Umbilical cord (tissue), 2 donors: ENCODE results near the gene BPI. TPM values are rescaled to one million over a fixed set of nuclear protein-coding genes. Genes with fewer than 3 reads are reported as not detected.
"Not testable (repeated sequence)": the region's sequence is repeated elsewhere in the genome, so short reads cannot be mapped to it uniquely, and the experiment has no call there.

ENCODE experiments used
- DNase-seq: peaks from one replicate; pipeline ENCODE4 v3.0.0-alpha.2; 2015; ENCODE audit warnings: low spot score
- total RNA-seq: library from RNA; depleted of rRNA; stranded (reverse); fragments of >200 nt; gene quantifications from one replicate; pipeline ENCODE4 v1.2.3, GENCODE V29; 2014; ENCODE audit warnings: low replicate concordance; ENCODE audit not compliant: insufficient read depth

The BPI gene
- total RNA-seq, 1 donor from 2014 or later, result not detected

GRCh38 chr20:38277691-38278090 is 26.3 kb upstream of the BPI start:
- no peak for DNase-seq

- no peak for DNase-seq
Observed at GRCh38 chr20:38278131-38278530, 25.8 kb upstream of the BPI start.

DNA sequence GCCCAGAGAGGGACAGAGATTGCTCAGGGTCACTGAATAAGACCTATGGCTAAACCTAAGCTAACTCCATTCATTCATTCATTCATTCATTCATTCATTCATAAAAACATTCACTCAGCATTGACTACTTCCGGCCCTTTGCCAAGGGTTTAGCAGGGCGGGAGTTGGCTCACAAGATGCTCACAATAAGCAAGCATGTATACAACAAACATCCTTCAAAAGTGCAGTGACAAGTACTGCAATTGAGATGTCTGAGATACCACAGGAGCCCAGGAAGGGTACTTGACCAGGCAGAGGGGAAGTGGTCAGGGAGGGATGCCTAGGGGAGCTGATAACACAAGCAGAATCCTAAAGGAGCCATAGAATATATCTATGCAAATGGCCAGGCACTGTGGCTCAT is 25.2 kb upstream of the BPI start:
- no peak for DNase-seq

DNA sequence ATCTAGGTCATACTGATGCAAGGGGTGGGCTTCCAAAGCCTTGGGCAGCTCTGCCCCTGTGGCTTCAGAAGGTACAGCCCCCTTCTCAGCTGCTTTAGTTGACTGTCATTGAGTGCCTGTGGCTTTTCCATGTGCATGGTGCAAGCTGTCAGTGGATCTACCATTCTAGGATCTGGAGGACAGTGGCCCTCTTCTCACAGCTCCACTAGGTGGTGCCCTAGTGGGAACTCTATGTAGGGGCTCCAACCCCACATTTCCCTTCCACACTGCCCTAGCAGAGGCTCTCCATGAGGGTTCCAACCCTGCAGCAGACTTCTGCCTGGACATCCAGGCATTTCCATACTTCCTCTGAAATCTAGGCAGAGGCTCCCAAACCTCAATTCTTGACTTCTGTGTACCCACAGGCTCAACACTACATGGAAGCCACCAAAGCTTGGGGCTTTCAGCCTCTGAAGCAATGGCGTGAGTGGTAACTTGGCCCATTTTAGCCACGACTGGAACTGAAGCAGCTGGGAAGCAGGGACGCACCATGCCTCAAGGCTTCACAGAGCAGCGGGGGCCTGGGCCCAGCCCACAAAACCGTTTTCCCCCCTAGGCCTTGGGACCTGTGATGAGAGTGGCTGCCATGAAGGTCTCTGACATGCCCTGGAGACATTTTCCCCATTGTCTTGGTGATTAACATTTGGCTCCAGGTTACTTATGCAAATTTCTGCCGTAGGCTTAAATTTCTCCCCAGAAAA is 22.6 kb upstream of the BPI start:
- DNase-seq, result not testable (repeated sequence)

- DNase-seq, result no peak
Observed at GRCh38 chr20:38283236-38283635, 20.7 kb upstream of the BPI start.

DNA sequence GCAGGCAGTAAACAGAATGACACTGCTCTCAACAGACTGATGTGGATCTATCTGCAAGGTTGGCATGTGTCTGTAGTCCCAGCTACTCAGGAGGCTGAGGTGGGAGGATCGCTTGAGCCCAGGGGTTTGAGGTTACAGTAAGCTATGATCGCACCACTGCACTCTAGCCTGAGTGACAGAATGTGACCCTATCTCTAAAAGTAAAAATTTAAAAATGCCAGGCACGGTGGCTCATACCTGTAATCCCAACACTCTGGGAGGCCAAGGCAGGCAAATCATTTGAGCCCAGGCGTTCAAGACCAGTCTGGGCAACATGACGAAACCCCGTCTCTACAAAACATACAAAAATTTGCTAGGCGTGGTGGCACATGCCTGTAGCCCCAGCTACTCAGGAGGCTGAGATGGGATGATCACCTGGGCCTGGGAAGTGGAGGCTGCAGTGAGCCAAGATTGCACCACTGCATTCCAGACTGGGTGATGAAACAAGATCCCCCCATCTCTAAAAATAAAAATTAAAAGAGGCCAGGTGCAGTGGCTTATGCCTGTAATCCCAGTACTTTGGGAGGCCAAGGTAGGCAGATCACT is 19.8 kb upstream of the BPI start:
- DNase-seq, result not testable (repeated sequence)

DNA sequence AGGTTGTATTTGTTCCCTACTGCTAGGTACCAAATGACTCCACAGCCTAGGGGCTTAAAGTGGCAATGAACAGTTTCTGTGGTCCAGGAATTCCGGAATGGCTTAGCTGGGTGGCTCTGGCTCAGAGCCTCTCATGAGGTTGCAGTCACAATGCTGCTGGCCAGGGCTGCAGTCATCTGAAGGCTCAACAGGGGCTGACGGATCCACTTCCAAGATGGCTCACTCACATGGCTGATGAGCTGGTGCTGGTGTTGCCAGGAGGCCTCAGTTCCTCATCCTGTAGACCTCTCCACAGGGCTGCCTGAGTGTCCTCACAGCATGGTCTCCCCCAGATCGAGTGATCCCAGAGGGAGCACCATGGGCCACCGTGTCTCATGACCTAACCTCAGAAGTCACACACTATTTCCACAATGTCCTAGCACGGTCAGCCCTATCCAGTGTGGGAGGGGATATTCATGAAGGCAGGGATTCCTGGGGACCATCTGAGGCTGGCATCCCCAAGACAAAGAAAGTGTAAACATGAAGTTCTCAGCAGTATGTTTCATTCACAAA is 19.0 kb upstream of the BPI start:
- DNase-seq, result no peak

GRCh38 chr20:38286586-38287531 is 17.1 kb upstream of the BPI start:
- DNase-seq, result no peak

DNA sequence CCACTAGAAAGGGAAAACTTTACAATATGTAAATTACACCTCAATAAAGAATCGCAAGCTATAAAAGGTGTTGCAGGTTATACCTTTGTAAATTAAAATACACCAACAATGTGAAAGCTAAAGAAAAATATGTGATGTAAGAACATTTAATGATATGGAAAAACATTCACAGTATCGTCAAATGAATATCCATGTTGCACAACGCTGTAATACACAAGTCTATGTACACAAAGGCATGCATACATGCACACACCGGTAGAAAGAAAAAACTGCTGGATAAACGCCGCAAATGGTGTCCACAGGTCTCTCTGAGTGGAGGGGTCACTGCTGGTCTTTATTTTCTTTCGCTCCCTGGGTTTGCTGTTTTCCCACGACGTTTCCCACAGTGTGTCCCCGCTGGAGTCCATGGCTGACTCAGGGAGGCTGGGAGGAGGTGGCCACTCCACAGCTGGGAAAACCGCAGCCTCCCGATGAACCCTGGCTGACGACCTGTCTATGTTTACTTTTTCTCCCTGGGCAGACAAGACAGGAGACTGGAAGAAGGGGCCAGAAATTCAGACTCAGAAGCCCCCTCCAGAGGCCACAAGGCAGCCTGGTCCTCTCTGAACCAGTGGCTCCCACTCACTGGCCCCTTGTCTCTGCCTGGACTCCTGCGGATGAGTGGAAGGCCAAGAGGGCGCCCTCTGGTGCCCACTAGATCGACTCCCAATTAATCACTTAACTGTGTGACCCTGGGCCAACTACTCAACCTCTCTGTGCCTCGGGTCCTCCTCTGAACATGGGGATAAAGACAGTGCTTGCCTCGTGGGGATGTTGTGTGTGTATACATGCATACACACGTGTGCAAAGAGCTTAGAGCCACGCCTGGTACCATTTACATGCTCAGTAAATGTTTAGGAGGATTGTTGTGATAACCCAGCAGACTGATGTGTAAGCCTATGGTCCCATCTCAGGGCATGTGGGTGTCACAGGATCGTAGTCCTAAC is 12.8 kb upstream of the BPI start:
- DNase-seq, result no peak

DNA sequence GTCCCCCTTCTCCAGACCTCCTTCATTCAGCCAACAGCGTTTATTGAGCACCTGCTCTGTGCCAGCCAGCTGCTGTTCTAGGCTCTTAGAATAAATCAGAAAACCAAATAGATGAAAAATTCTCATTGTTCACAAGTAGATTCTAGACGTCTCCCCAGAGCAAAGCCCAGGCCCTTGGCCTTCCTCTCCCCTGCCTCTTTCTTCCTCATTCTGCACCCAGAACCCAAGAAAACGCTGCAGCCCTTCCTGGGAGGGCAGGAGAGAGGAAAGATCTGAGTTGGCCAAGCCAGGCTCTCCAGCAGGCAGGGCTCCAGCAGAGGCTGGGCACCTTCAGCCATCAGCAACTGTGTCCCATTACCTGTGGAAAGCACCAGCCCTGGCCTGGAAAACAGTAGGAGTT is 12.0 kb upstream of the BPI start:
- no peak for DNase-seq

GRCh38 chr20:38293491-38294065 is 10.4 kb upstream of the BPI start:
- DNase-seq, result no peak

- no peak for DNase-seq
Observed at GRCh38 chr20:38294076-38294591, 9.8 kb upstream of the BPI start.

DNA sequence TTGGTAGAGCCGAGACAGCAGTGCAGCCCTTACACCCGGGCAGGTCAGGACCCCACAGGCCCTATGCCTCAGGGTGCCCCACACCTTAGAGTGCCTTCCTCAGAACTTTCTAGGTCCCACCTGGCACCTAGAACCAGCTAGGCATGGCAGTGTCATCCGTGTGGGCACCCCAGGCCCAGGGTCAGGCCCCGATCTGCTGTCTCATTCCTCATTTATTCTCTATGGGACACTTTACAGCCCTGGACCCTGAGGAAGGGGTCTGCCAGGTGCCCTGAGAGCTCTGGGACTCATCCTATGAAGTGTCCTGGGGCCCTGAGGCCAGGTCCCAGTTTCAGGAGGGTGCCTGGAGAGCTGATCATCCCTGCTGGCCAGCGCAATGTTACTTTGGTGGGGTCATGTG is 8.1 kb upstream of the BPI start:
- no peak for DNase-seq

DNA sequence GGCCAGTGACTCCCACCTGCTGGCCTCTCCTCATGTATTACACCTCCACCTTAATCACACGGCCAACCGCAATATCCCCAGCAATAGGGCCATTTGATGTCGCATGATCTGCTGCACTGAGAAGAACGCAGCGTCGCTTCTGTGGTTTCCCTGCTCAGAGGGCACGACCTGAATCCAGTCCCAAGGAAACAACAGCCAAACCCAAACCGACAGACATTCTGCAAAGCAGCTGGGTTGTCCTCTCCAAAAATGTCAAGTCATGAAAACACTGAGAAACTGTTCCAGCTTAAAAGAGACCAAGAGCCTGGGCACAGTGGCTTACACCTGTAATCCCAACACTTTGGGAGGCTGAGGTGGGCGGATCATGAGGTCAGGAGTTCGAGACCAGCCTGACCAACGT is 7.5 kb upstream of the BPI start:
- no peak for DNase-seq

- no peak for DNase-seq
Observed at GRCh38 chr20:38297916-38298674, 5.9 kb upstream of the BPI start.

DNA sequence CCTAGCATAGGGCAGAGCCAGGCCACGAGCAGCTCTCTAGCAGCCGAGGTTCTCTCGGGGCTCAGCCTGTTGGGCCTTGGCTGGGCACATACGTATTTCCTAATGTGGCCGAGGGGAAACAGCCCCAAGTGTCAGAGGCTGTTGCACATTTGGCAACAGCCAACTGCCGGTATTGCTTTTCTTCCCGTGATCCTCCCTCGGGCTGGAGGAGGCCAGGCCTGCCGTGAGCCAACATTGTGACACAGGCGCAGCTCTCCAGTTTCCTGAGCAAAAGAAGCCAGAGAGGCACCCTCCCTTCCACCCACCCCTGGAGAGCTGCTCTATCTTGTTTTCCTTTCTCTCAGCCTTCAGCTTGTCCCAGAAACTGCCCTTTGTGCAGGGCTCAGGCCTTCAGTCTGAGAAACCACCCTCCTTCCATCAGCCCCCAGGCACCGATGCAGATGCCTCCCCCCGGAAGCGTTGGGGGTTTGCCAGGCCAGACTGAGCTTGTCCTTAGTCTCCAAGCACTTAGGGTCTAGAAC is 5.1 kb upstream of the BPI start:
- DNase-seq, result peak; percentile 85

DNA sequence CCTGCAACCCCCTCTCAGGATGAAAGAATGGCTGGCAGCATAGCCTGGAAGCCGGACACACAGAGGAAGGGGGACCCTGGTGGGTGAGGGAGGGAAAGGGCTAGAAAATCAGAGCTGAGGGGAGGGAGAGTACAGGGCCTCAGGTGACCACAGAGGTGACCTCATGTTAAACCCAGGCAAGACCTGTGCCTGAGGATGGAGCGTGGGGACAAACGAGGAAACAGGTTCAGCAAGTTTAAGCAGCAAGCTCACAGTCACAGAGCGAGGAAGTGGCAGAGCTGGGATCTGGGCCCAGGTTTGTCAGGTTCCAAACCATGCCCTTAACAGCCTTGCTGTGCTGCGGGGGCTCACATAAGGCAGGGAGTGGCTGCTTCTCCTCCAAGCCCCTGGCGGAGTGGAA is 4.0 kb upstream of the BPI start:
- peak; percentile 30 for DNase-seq

- no peak for DNase-seq
Observed at GRCh38 chr20:38300438-38300837, 3.5 kb upstream of the BPI start.

DNA sequence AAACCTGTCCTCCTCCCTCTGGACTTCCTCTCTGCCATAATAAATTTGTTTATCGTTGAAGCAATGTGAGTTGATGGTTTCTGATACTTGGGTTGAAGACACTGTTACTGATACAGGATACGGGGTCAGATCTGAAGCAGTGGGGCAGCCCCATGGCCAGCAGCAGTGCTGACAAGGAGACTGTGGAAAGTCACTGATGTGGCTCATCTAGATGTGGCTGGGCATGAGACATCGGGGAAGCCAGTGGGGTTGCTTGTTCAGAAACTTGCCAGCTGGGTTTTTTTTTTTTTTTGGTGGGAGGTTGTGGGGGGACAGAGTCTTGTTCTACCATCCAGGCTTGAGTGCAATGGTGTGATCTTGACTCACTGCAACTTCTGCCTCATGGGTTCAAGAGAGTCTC is 2.6 kb upstream of the BPI start:
- no peak for DNase-seq
